SK-N-SH (cell line): ENCODE measurements around the gene ANAPC16.

ENCODE experiments used
- EP300 ChIP-seq, 2 experiments: IDR thresholded peaks; 2 replicates each; pipeline versions ENCODE4 v1.4.0 to v1.6.1; 2012; ENCODE audit warnings: borderline replicate concordance in 1 of 2, low read depth in 1 of 2, low read length in 1 of 2
- MXI1 ChIP-seq: IDR thresholded peaks from 2 replicates; pipeline ENCODE4 v1.6.1; 2012; ENCODE audit warnings: mild to moderate bottlenecking, low read depth, low read length, improper control_type of control experiment
- NRF1 ChIP-seq: IDR thresholded peaks from 2 replicates; pipeline ENCODE4 v1.6.1; 2012; ENCODE audit warnings: low read depth, mild to moderate bottlenecking, low read length
- POLR2AphosphoS5 ChIP-seq: IDR thresholded peaks from 2 replicates; pipeline ENCODE4 v1.6.1; 2012; ENCODE audit warnings: low read depth, low read length
- SMC3 ChIP-seq: IDR thresholded peaks from 2 replicates; pipeline ENCODE4 v1.6.1; 2012; ENCODE audit warnings: low read depth, low read length, improper control_type of control experiment
- TEAD4 ChIP-seq: IDR thresholded peaks from 2 replicates; pipeline ENCODE4 v1.4.0; 2012; ENCODE audit warnings: mild to moderate bottlenecking, borderline replicate concordance; ENCODE audit not compliant: insufficient read depth
- TF ChIP-seq, protein P1 (sequence below): fragments of 200-600 bp; sonication (generic); IDR thresholded peaks from 2 replicates; pipeline ENCODE4 v1.6.1; 2017; ENCODE audit warnings: antibody characterized with exemption, mild to moderate bottlenecking, moderate library complexity
- TF ChIP-seq, protein P2 (sequence below): IDR thresholded peaks from 2 replicates; pipeline ENCODE4 v1.6.1; 2012; ENCODE audit warnings: mild to moderate bottlenecking, low read depth, low read length, moderate library complexity
- TF ChIP-seq, protein P3 (sequence below): IDR thresholded peaks from 2 replicates; pipeline ENCODE4 v1.4.0; 2012; ENCODE audit warnings: low read depth
- TF ChIP-seq, protein P4 (sequence below): IDR thresholded peaks from 2 replicates; pipeline ENCODE4; 2012

DNA sequence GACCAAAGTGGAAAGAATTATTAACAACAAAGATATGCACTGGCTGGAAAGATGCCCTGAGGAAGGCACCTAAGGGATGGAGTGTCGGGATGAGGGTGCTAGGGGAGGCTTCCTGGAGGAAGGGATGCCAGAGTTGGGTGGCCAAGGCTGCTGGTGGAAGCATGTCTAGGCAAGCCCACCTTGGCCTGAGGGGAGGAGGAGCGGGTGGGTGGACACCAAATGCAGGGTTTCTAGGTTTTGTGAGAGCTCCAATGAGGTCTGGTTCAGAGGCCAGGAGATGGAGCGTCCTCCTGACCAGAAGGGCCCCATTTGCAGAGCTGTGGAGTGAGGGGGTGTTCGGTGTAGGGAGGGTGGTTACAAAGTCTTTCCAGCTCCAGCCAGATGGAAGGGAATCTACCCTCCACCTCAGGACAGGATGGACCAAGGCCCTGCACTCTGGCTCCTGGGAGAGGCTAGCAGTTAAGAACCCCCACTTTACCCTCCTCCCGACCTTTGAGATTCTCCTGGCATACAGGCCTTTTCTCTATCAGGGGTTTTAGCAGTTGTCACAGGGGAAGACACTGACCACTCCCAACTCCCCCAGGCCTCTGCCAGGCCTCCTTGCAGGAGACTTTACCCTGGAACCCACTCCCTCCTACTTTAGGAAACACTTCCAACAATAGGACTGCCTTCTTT, 54.9 kb downstream of the ANAPC16 start:
- TF ChIP-seq, protein P1, sequence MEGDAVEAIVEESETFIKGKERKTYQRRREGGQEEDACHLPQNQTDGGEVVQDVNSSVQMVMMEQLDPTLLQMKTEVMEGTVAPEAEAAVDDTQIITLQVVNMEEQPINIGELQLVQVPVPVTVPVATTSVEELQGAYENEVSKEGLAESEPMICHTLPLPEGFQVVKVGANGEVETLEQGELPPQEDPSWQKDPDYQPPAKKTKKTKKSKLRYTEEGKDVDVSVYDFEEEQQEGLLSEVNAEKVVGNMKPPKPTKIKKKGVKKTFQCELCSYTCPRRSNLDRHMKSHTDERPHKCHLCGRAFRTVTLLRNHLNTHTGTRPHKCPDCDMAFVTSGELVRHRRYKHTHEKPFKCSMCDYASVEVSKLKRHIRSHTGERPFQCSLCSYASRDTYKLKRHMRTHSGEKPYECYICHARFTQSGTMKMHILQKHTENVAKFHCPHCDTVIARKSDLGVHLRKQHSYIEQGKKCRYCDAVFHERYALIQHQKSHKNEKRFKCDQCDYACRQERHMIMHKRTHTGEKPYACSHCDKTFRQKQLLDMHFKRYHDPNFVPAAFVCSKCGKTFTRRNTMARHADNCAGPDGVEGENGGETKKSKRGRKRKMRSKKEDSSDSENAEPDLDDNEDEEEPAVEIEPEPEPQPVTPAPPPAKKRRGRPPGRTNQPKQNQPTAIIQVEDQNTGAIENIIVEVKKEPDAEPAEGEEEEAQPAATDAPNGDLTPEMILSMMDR = no peak
- TF ChIP-seq, protein P2, sequence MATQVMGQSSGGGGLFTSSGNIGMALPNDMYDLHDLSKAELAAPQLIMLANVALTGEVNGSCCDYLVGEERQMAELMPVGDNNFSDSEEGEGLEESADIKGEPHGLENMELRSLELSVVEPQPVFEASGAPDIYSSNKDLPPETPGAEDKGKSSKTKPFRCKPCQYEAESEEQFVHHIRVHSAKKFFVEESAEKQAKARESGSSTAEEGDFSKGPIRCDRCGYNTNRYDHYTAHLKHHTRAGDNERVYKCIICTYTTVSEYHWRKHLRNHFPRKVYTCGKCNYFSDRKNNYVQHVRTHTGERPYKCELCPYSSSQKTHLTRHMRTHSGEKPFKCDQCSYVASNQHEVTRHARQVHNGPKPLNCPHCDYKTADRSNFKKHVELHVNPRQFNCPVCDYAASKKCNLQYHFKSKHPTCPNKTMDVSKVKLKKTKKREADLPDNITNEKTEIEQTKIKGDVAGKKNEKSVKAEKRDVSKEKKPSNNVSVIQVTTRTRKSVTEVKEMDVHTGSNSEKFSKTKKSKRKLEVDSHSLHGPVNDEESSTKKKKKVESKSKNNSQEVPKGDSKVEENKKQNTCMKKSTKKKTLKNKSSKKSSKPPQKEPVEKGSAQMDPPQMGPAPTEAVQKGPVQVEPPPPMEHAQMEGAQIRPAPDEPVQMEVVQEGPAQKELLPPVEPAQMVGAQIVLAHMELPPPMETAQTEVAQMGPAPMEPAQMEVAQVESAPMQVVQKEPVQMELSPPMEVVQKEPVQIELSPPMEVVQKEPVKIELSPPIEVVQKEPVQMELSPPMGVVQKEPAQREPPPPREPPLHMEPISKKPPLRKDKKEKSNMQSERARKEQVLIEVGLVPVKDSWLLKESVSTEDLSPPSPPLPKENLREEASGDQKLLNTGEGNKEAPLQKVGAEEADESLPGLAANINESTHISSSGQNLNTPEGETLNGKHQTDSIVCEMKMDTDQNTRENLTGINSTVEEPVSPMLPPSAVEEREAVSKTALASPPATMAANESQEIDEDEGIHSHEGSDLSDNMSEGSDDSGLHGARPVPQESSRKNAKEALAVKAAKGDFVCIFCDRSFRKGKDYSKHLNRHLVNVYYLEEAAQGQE = no peak
- TF ChIP-seq EP300 (IDR thresholded peaks at IDR 0.05; ENCODE audit: borderline replicate concordance in 1 of 2, low read depth in 1 of 2, low read length in 1 of 2) = no peak
- TF ChIP-seq, protein P3, sequence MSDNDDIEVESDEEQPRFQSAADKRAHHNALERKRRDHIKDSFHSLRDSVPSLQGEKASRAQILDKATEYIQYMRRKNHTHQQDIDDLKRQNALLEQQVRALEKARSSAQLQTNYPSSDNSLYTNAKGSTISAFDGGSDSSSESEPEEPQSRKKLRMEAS = no peak
- no peak for TF ChIP-seq POLR2AphosphoS5
- TF ChIP-seq, protein P4, sequence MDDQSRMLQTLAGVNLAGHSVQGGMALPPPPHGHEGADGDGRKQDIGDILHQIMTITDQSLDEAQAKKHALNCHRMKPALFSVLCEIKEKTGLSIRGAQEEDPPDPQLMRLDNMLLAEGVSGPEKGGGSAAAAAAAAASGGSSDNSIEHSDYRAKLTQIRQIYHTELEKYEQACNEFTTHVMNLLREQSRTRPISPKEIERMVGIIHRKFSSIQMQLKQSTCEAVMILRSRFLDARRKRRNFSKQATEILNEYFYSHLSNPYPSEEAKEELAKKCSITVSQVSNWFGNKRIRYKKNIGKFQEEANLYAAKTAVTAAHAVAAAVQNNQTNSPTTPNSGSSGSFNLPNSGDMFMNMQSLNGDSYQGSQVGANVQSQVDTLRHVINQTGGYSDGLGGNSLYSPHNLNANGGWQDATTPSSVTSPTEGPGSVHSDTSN = no peak
- TF ChIP-seq TEAD4 = no peak
- TF ChIP-seq MXI1 = no peak
- TF ChIP-seq NRF1 = no peak
- TF ChIP-seq SMC3 = no peak
